ENCODE measurements around the gene B4GALT3.

Gene B4GALT3

DNA sequence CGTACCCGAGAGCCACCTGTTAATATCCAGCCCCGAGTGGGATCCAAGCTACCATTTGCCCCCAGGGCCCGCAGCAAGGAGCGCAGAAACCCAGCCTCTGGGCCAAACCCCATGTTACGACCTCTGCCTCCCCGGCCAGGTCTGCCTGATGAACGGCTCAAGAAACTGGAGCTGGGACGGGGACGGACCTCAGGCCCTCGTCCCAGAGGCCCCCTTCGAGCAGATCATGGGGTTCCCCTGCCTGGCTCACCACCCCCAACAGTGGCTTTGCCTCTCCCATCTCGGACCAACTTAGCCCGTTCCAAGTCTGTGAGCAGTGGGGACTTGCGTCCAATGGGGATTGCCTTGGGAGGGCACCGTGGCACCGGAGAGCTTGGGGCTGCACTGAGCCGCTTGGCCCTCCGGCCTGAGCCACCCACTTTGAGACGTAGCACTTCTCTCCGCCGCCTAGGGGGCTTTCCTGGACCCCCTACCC lies 16.6 kb downstream of the B4GALT3 start:
- DNase-seq (ENCODE audit: extremely low read depth, insufficient read length), result no peak
- TF ChIP-seq, protein P1, sequence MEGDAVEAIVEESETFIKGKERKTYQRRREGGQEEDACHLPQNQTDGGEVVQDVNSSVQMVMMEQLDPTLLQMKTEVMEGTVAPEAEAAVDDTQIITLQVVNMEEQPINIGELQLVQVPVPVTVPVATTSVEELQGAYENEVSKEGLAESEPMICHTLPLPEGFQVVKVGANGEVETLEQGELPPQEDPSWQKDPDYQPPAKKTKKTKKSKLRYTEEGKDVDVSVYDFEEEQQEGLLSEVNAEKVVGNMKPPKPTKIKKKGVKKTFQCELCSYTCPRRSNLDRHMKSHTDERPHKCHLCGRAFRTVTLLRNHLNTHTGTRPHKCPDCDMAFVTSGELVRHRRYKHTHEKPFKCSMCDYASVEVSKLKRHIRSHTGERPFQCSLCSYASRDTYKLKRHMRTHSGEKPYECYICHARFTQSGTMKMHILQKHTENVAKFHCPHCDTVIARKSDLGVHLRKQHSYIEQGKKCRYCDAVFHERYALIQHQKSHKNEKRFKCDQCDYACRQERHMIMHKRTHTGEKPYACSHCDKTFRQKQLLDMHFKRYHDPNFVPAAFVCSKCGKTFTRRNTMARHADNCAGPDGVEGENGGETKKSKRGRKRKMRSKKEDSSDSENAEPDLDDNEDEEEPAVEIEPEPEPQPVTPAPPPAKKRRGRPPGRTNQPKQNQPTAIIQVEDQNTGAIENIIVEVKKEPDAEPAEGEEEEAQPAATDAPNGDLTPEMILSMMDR (IDR thresholded peaks at IDR 0.05; ENCODE audit: insufficient read depth, low read length, poor library complexity, severe bottlenecking), result no peak
- peaks cover 3% of the 10 kb centered on the region for H3K36me3 ChIP-seq (ENCODE audit: control insufficient read depth, insufficient read depth, low read length)
- H3K27me3 ChIP-seq (replicated peaks; ENCODE audit: control insufficient read depth, insufficient read depth, low read length), result no peaks in the 10 kb centered on the region
- H3K4me3 ChIP-seq (replicated peaks; ENCODE audit: low read depth, low read length), result no peak overlapping the region

DNA sequence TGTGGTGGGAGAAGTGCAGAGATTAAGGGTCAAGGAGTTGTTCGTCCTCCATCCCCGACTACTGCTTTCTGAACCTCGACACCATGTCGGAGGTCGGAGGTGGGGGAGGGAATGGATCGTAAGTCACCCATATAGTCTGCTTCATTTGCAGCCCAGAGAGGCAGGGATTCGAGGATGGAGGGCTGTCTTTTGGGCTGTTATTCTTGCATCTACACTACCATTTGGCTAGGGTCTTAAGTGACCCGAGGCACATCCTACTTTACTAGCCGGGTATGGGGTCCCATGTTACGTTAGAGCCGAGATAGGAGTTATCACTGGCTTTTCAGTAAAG lies 17.4 kb downstream of the B4GALT3 start:
- no peaks in the 10 kb centered on the region for H3K27me3 ChIP-seq (replicated peaks; ENCODE audit: control insufficient read depth, insufficient read depth, low read length)
- H3K36me3 ChIP-seq (ENCODE audit: control insufficient read depth, insufficient read depth, low read length), result peaks cover 3% of the 10 kb centered on the region; the same call in 1 of the 2 replicates

DNA sequence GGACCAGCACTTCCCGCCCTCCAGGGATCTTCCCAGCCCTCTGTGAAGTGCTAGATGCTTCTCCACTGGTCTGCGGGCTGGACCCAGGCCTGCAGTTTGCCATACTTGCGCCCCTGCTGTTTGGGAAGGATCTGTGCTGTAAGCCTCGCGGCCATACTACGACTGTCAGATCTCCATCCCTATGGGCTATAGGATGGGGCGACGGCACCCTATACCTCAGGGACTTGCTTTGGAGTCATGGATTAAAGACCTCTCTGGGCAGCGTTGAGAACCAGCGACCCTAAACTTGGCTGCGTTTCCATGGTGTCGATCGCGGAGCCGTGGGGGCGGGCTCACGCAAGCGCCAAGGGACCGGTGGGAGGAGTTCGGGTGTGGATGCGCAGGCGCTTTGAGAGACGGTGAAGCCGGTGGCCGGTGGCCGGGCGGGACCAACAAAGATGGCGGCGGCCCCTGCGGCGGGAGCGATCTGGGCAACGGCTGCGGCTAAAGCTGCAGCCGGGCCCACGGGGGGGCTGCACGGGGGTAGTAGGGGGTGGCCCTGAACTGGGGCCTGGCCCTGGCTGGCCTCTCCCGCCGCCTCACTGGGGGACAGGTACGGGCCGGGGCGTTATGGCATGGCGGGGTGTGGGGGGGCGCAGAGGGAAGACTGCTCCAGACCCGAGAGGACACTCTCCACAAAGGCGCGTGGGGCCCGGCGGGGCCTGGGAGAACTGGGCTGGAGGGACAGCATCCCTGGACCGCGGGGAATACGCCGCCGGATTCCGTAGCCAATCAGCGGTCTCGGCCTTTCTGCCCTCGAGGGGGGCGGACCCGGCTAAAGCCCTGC lies 18.0 kb downstream of the B4GALT3 start, which contains the start of gene USP21:
TSS of gene USP21 (plus strand) at position 414 of the 826 bp plus-strand sequence. CDS start 1,141 bp downstream, outside the sequence.
- Histone ChIP-seq H3K36me3 (ENCODE audit: control insufficient read depth, insufficient read depth, low read length) (peaks cover 3% of the 10 kb centered on the region; the same call in 1 of the 2 replicates), H3K27me3 (replicated peaks; ENCODE audit: control insufficient read depth, insufficient read depth, low read length) (no peaks in the 10 kb centered on the region), H3K4me3 (replicated peaks; ENCODE audit: low read depth, low read length) (peak within 1 kb of the TSS; percentile 77)
- DNase-seq (ENCODE audit: extremely low read depth, insufficient read length), result peak; percentile 89
- TF ChIP-seq, protein P1 (IDR thresholded peaks at IDR 0.05; ENCODE audit: insufficient read depth, low read length, poor library complexity, severe bottlenecking), result peak; percentile 24

More for the DNA sequence above, 17.4 kb downstream of the B4GALT3 start:
- peak overlapping the region; percentile 77 for H3K4me3 ChIP-seq (replicated peaks; ENCODE audit: low read depth, low read length)
- DNase-seq (ENCODE audit: extremely low read depth, insufficient read length), result no peak
- TF ChIP-seq, protein P1 (IDR thresholded peaks at IDR 0.05; ENCODE audit: insufficient read depth, low read length, poor library complexity, severe bottlenecking), result no peak

DNA sequence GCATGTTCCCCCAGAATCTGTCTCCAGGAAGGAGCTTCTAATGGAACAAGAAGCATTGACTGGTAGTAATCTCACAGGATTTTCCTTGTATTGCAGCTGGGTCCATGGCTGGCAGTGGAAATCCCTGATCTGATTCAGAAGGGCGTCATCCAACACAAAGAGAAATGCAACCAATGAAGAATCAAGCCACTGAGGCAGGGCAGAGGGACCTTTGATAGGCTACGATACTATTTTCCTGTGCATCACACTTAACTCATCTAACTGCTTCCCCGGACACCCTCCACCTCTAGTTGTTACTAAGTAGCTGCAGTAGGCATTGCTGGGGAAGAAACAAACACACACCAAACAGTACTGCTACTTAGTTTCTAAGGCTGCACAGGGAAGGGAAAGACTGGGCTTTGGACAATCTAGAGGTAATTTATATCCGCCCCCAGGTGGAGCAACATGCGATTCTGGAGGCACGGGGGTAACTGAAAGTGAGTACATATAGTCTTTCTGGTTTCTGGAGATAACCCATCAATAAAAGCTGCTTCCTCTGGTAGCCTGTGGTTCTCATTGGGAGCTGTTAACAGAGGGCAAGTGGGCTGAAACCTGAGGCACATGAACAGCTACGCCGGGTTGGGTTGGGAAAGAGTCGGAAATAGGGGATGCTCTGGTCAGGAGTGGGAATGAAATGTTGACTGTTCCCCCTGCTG lies 18.8 kb downstream of the B4GALT3 start:
- peaks cover 3% of the 10 kb centered on the region; the same call in 1 of the 2 replicates for H3K36me3 ChIP-seq (ENCODE audit: control insufficient read depth, insufficient read depth, low read length)
- no peak overlapping the region for H3K4me3 ChIP-seq (replicated peaks; ENCODE audit: low read depth, low read length)
- DNase-seq (ENCODE audit: extremely low read depth, insufficient read length), result no peak
- H3K27me3 ChIP-seq (replicated peaks; ENCODE audit: control insufficient read depth, insufficient read depth, low read length), result no peaks in the 10 kb centered on the region
- TF ChIP-seq, protein P1 (IDR thresholded peaks at IDR 0.05; ENCODE audit: insufficient read depth, low read length, poor library complexity, severe bottlenecking), result no peak

DNA sequence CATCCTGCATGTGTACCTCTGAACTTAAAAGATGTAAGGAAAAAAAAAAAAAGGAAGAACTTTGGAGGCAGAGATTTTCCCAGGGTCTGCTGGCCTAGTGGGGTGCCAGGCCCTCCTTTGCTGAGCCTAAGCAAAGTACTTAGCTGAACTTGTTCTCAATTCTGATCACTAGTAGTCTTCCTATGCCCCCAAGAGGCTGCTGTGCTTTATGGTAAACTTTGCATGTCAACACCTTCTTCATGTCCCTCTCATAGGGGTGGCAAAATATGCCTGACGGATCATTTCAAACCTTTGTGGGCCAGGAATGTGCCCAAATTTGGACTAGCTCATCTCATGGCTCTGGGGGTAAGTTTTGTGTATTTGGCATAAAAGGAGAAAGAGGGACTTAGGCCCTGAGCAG lies 19.4 kb downstream of the B4GALT3 start:
- TF ChIP-seq, protein P1 (IDR thresholded peaks at IDR 0.05; ENCODE audit: insufficient read depth, low read length, poor library complexity, severe bottlenecking), result no peak
- DNase-seq (ENCODE audit: extremely low read depth, insufficient read length), result no peak
- no peak overlapping the region for H3K4me3 ChIP-seq (replicated peaks; ENCODE audit: low read depth, low read length)
- no peaks in the 10 kb centered on the region for H3K27me3 ChIP-seq (replicated peaks; ENCODE audit: control insufficient read depth, insufficient read depth, low read length)
- H3K36me3 ChIP-seq (ENCODE audit: control insufficient read depth, insufficient read depth, low read length), result peaks cover 3% of the 10 kb centered on the region; the same call in 1 of the 2 replicates
